ENCODE data around the gene EXO1.
"Not testable (repeated sequence)": the region's sequence is repeated elsewhere in the genome, so short reads cannot be mapped to it uniquely, and the experiment has no call there.

EXO1 gene

GRCh38 chr1:241847796-241848685 is at the start of gene EXO1:
Gene EXO1 (plus strand): TSS chr1:241848204. CDS start chr1:241850426, 2,222 bp downstream.
- DNase-seq (ENCODE audit: low read depth in 4 of 4, low spot score in 1 of 4), result peak; percentile 80 to 84 (median 82)

GRCh38 chr1:241799416-241799815 is 48.6 kb upstream of the EXO1 start:
- DNase-seq (ENCODE audit: low read depth in 4 of 4, low spot score in 1 of 4), result no peak

GRCh38 chr1:241800640-241801039 is 47.4 kb upstream of the EXO1 start:
- no peak for DNase-seq (ENCODE audit: low read depth in 4 of 4, low spot score in 1 of 4)

- DNase-seq (ENCODE audit: low read depth in 4 of 4, low spot score in 1 of 4), result no peak
Measured at GRCh38 chr1:241802863-241803262, 45.1 kb upstream of the EXO1 start.

- DNase-seq (ENCODE audit: low read depth in 4 of 4, low spot score in 1 of 4), result not testable (repeated sequence)
Measured at GRCh38 chr1:241804706-241805105, 43.3 kb upstream of the EXO1 start.

GRCh38 chr1:241808265-241808664 is 39.7 kb upstream of the EXO1 start:
- no peak for DNase-seq (ENCODE audit: low read depth in 4 of 4, low spot score in 1 of 4)

GRCh38 chr1:241810769-241811405 is 37.1 kb upstream of the EXO1 start:
- no peak for DNase-seq (ENCODE audit: low read depth in 4 of 4, low spot score in 1 of 4)

GRCh38 chr1:241813768-241814320 is 34.2 kb upstream of the EXO1 start:
- no peak for DNase-seq (ENCODE audit: low read depth in 4 of 4, low spot score in 1 of 4)

GRCh38 chr1:241816008-241816407 is 32.0 kb upstream of the EXO1 start:
- DNase-seq (ENCODE audit: low read depth in 4 of 4, low spot score in 1 of 4), result no peak

GRCh38 chr1:241817331-241817792 is 30.6 kb upstream of the EXO1 start:
- DNase-seq (ENCODE audit: low read depth in 4 of 4, low spot score in 1 of 4), result no peak

- no peak for DNase-seq (ENCODE audit: low read depth in 4 of 4, low spot score in 1 of 4)
Measured at GRCh38 chr1:241817956-241818612, 29.9 kb upstream of the EXO1 start.

GRCh38 chr1:241819340-241819866 is 28.6 kb upstream of the EXO1 start:
- DNase-seq (ENCODE audit: low read depth in 4 of 4, low spot score in 1 of 4), result no peak

GRCh38 chr1:241821363-241821762 is 26.6 kb upstream of the EXO1 start:
- DNase-seq (ENCODE audit: low read depth in 4 of 4, low spot score in 1 of 4), result no peak

GRCh38 chr1:241822846-241823245 is 25.2 kb upstream of the EXO1 start:
- no peak for DNase-seq (ENCODE audit: low read depth in 4 of 4, low spot score in 1 of 4)

GRCh38 chr1:241823925-241824324 is 24.1 kb upstream of the EXO1 start:
- no peak for DNase-seq (ENCODE audit: low read depth in 4 of 4, low spot score in 1 of 4)

GRCh38 chr1:241825581-241825980 is 22.4 kb upstream of the EXO1 start:
- DNase-seq (ENCODE audit: low read depth in 4 of 4, low spot score in 1 of 4), result no peak

GRCh38 chr1:241826613-241827012 is 21.4 kb upstream of the EXO1 start:
- not testable (repeated sequence) for DNase-seq (ENCODE audit: low read depth in 4 of 4, low spot score in 1 of 4)

- DNase-seq (ENCODE audit: low read depth in 4 of 4, low spot score in 1 of 4), result no peak
Measured at GRCh38 chr1:241827264-241827663, 20.7 kb upstream of the EXO1 start.

GRCh38 chr1:241828463-241829021 is 19.5 kb upstream of the EXO1 start:
- DNase-seq (ENCODE audit: low read depth in 4 of 4, low spot score in 1 of 4), result no peak

GRCh38 chr1:241829468-241829867 is 18.5 kb upstream of the EXO1 start:
- DNase-seq (ENCODE audit: low read depth in 4 of 4, low spot score in 1 of 4), result no peak
